GM23248 (cell line): Measurements from ENCODE around the gene NLRP8. TPM values are rescaled to one million over a fixed set of nuclear protein-coding genes. Genes with fewer than 3 reads are reported as not detected.
"Not testable (repeated sequence)": the region's sequence is repeated elsewhere in the genome, so short reads cannot be mapped to it uniquely, and the experiment has no call there.

ENCODE experiments used
- DNase-seq: peaks from one replicate; pipeline ENCODE4 v3.0.0-alpha.2; 2015
- H2AFZ ChIP-seq: fragments of 200-600 bp; sonication (generic); 2 replicates; pipeline ENCODE4 v1.6.1; 2016; ENCODE audit warnings: antibody characterized with exemption
- H3F3A ChIP-seq: fragments of 200-600 bp; sonication (generic); 2 replicates; pipeline ENCODE4 v1.6.1; 2016; ENCODE audit warnings: mild to moderate bottlenecking, antibody characterized with exemption, mixed run types; ENCODE audit not compliant: insufficient read depth
- H3K27ac ChIP-seq: fragments of 200-600 bp; sonication (generic); 2 replicates; pipeline ENCODE4 v1.5.1; 2016; ENCODE audit warnings: mild to moderate bottlenecking
- H3K27me3 ChIP-seq: fragments of 200-600 bp; sonication (generic); replicated peaks from 2 replicates; pipeline ENCODE4 v1.6.1; 2016; ENCODE audit warnings: mild to moderate bottlenecking; ENCODE audit not compliant: insufficient read depth
- H3K36me3 ChIP-seq: fragments of 200-600 bp; sonication (generic); 2 replicates; pipeline ENCODE4 v1.6.1; 2016; ENCODE audit warnings: low read depth, mild to moderate bottlenecking
- H3K4me1 ChIP-seq: fragments of 200-600 bp; sonication (generic); 2 replicates; pipeline ENCODE4 v1.6.1; 2016; ENCODE audit warnings: mild to moderate bottlenecking; ENCODE audit not compliant: insufficient read depth
- H3K4me2 ChIP-seq: fragments of 200-600 bp; sonication (generic); one replicate; pipeline ENCODE4 v1.6.1; 2016; ENCODE audit warnings: mild to moderate bottlenecking; ENCODE audit not compliant: unreplicated experiment
- H3K4me3 ChIP-seq: fragments of 200-600 bp; sonication (generic); 2 replicates; pipeline ENCODE4 v1.5.1; 2016; ENCODE audit warnings: mild to moderate bottlenecking
- H3K79me2 ChIP-seq: fragments of 200-600 bp; sonication (generic); 2 replicates; pipeline ENCODE4 v1.6.1; 2016; ENCODE audit warnings: mild to moderate bottlenecking; ENCODE audit not compliant: insufficient read depth
- H3K9ac ChIP-seq: fragments of 200-600 bp; sonication (generic); 2 replicates; pipeline ENCODE4 v1.6.1; 2016; ENCODE audit warnings: mild to moderate bottlenecking
- H3K9me2 ChIP-seq: fragments of 200-600 bp; sonication (generic); 2 replicates; pipeline ENCODE4 v1.6.1; 2016; ENCODE audit warnings: mixed run types, mild to moderate bottlenecking, moderate library complexity; ENCODE audit not compliant: insufficient read depth
- H3K9me3 ChIP-seq: fragments of 200-600 bp; sonication (generic); one replicate; pipeline ENCODE4 v1.6.1; 2017; ENCODE audit warnings: low read depth
- H4K20me1 ChIP-seq: fragments of 200-600 bp; sonication (generic); 2 replicates; pipeline ENCODE4 v1.6.0; 2016; ENCODE audit not compliant: insufficient read depth
- EZH2 ChIP-seq: fragments of 200-600 bp; sonication (generic); IDR thresholded peaks from 2 replicates; pipeline ENCODE4 v1.6.1; 2018; ENCODE audit warnings: antibody characterized with exemption, mild to moderate bottlenecking; ENCODE audit not compliant: insufficient read depth, poor library complexity, severe bottlenecking
- EZH2phosphoT487 ChIP-seq: fragments of 200-600 bp; sonication (generic); IDR thresholded peaks from 2 replicates; pipeline ENCODE4 v1.6.1; 2018; ENCODE audit warnings: antibody characterized with exemption, moderate library complexity, mild to moderate bottlenecking, low read depth; ENCODE audit not compliant: insufficient read depth
- WGBS, 2 experiments: methylation state at CpG; one replicate each; pipeline ENCODE4 v1.1.6; 2015 to 2017; ENCODE audit warnings: low lambda C conversion rate in 2 of 2, low coverage in 1 of 2; ENCODE audit errors: missing lambda C conversion rate in 2 of 2; 5-methylcytosine and 5-hydroxymethylcytosine counted together
- in situ Hi-C: fragments of 300-500 bp; cut with MboI; formaldehyde crosslinking; loops from 2 replicates; pipeline ENCODE4 v1.15.0; 2020
- polyA plus RNA-seq: library from polyadenylated mRNA; unstranded; fragments of >200 nt; fragmentation: Nextera tagmentation; extraction: Ambion mirVana; gene quantifications from 2 replicates; pipeline ENCODE4 v1.2.1, GENCODE V29; 2016
- total RNA-seq: library from RNA; depleted of rRNA; stranded (reverse); fragments of >200 nt; shearing (Covaris generic); gene quantifications from 2 replicates; pipeline ENCODE4 v1.2.3, GENCODE V29; 2014

The NLRP8 gene
- total and polyA plus RNA-seq, 2 experiments from 2014 or later, result not detected

- TF ChIP-seq EZH2phosphoT487, result no peak
- no peak for TF ChIP-seq EZH2
- in situ Hi-C loops, result no loop called here
- Histone ChIP-seq H3K9ac (no peak overlapping the region), H3K4me1 (no peaks in the 10 kb centered on the region), H4K20me1 (no peaks in the 10 kb centered on the region), H3K27ac (no peak overlapping the region), H3K9me3 (no peaks in the 10 kb centered on the region), H3K79me2 (no peaks in the 10 kb centered on the region), H3F3A (no peaks in the 10 kb centered on the region), H3K4me3 (no peak overlapping the region), H2AFZ (no peak overlapping the region), H3K36me3 (no peaks in the 10 kb centered on the region), H3K27me3 (no peaks in the 10 kb centered on the region), H3K4me2 (no peak overlapping the region), H3K9me2 (no peaks in the 10 kb centered on the region)
- WGBS, 2 experiments, result 13 to 14% methylated on average over 5 of the region's 5 CpGs
- DNase-seq, result no peak
These were observed 24.1 kb upstream of the NLRP8 start for GRCh38 chr19:55923556-55923955.

- in situ Hi-C loops, result no loop called here
- no peak overlapping the region for H3K27ac ChIP-seq
- no peak overlapping the region for H3K9ac ChIP-seq
- no peaks in the 10 kb centered on the region for H4K20me1 ChIP-seq
- no peak overlapping the region for H3K4me3 ChIP-seq
- H3K27me3 ChIP-seq, result no peaks in the 10 kb centered on the region
- no peaks in the 10 kb centered on the region for H3K79me2 ChIP-seq
- H3K4me1 ChIP-seq, result no peaks in the 10 kb centered on the region
- no peak overlapping the region for H2AFZ ChIP-seq
- no peaks in the 10 kb centered on the region for H3K9me3 ChIP-seq
- no peak overlapping the region for H3K4me2 ChIP-seq
- H3K9me2 ChIP-seq, result no peaks in the 10 kb centered on the region
- TF ChIP-seq EZH2phosphoT487 (no peak), EZH2 (no peak)
- no peak for DNase-seq
- no peaks in the 10 kb centered on the region for H3K36me3 ChIP-seq
- WGBS, 2 experiments, result 25 to 33% methylated on average over 8 of the region's 8 CpGs
- no peaks in the 10 kb centered on the region for H3F3A ChIP-seq
These were observed 19.6 kb upstream of the NLRP8 start for GRCh38 chr19:55927991-55928390.

- H3K9me2 ChIP-seq, H3K79me2 ChIP-seq, in situ Hi-C loops, H4K20me1 ChIP-seq, DNase-seq, H3F3A ChIP-seq, H2AFZ ChIP-seq, H3K36me3 ChIP-seq, H3K4me2 ChIP-seq, H3K27ac ChIP-seq, H3K27me3 ChIP-seq, H3K4me3 ChIP-seq, H3K4me1 ChIP-seq, H3K9me3 ChIP-seq, H3K9ac ChIP-seq: not testable (repeated sequence)
- WGBS, 2 experiments, result 47 to 50% methylated on average over 5 of the region's 5 CpGs
These were observed 18.4 kb upstream of the NLRP8 start for GRCh38 chr19:55929258-55929657.

- in situ Hi-C loops, result no loop called here
- Histone ChIP-seq H3K4me2 (no peak overlapping the region), H3K9ac (no peak overlapping the region), H3K4me1 (no peaks in the 10 kb centered on the region), H3K27me3 (no peaks in the 10 kb centered on the region), H4K20me1 (no peaks in the 10 kb centered on the region), H3K4me3 (no peak overlapping the region), H3K9me3 (no peaks in the 10 kb centered on the region), H2AFZ (no peak overlapping the region), H3K9me2 (no peaks in the 10 kb centered on the region), H3K36me3 (no peaks in the 10 kb centered on the region), H3K27ac (no peak overlapping the region), H3F3A (no peaks in the 10 kb centered on the region), H3K79me2 (no peaks in the 10 kb centered on the region)
- no peak for DNase-seq
- TF ChIP-seq EZH2 (no peak), EZH2phosphoT487 (no peak)
- WGBS, 2 experiments, result 49 to 52% methylated on average over 13 to 14 of the region's 14 CpGs
These were observed 16.6 kb upstream of the NLRP8 start for GRCh38 chr19:55930996-55931515.

- in situ Hi-C loops, result no loop called here
- Histone ChIP-seq H3K4me2 (no peak within 1 kb of the TSS), H3K27me3 (no peaks in the 10 kb centered on the region), H3K27ac (no peak within 1 kb of the TSS), H2AFZ (no peak within 1 kb of the TSS), H3K4me1 (no peaks in the 10 kb centered on the region), H3K79me2 (no peaks in the 10 kb centered on the region), H3K9me3 (no peaks in the 10 kb centered on the region), H4K20me1 (no peaks in the 10 kb centered on the region), H3K36me3 (no peaks in the 10 kb centered on the region), H3F3A (no peaks in the 10 kb centered on the region), H3K4me3 (no peak within 1 kb of the TSS), H3K9ac (no peak within 1 kb of the TSS), H3K9me2 (no peaks in the 10 kb centered on the region)
- TF ChIP-seq EZH2 (no peak), EZH2phosphoT487 (no peak)
- DNase-seq, result no peak
- 42 to 49% methylated on average over 8 of the region's 8 CpGs for WGBS, 2 experiments
These were observed 15.7 kb upstream of the NLRP8 start, which contains the start of gene NLRP13 for GRCh38 chr19:55931936-55932386. TSS of gene NLRP13 (minus strand) at chr19:55932336. CDS start at chr19:55932311, 25 bp downstream.
